ENCODE results near the gene BRINP2.

The BRINP2 gene

GRCh38 chr1:177235350-177235749 lies 64.6 kb downstream of the BRINP2 start:
- H3F3A ChIP-seq (ENCODE audit: insufficient read depth, low read length), result no peaks in the 10 kb centered on the region
- no peak overlapping the region for H3K4me2 ChIP-seq (ENCODE audit: low read length)
- no peaks in the 10 kb centered on the region for H3K36me3 ChIP-seq (ENCODE audit: insufficient read depth, low read length)
- no peak overlapping the region for H3K9ac ChIP-seq (ENCODE audit: low read length)
- no peaks in the 10 kb centered on the region for H3K79me2 ChIP-seq (ENCODE audit: insufficient read depth, low read length)
- no peaks in the 10 kb centered on the region for H3K9me2 ChIP-seq (ENCODE audit: low read depth, low read length)
- TF ChIP-seq EZH2 (IDR thresholded peaks at IDR 0.05; ENCODE audit: borderline replicate concordance, low read length) (no peak), CTCF (IDR thresholded peaks at IDR 0.05; ENCODE audit: low read length) (no peak)
- no peaks in the 10 kb centered on the region for H3K4me1 ChIP-seq (ENCODE audit: insufficient read depth, low read length, severe bottlenecking)
- H2AFZ ChIP-seq (ENCODE audit: low read length), result no peak overlapping the region
- no peaks in the 10 kb centered on the region for H4K20me1 ChIP-seq (ENCODE audit: insufficient read depth, low read length)
- no peaks in the 10 kb centered on the region for H3K27me3 ChIP-seq (ENCODE audit: insufficient read depth, low read length)
- H3K27ac ChIP-seq (ENCODE audit: low read depth, low read length, poor library complexity, severe bottlenecking), result no peak overlapping the region
- no peak overlapping the region for H3K4me3 ChIP-seq (ENCODE audit: low read depth, low read length, poor library complexity, severe bottlenecking)
- no peaks in the 10 kb centered on the region for H3K9me3 ChIP-seq (ENCODE audit: low read length)

- Histone ChIP-seq H3K36me3 (ENCODE audit: insufficient read depth, low read length) (no peaks in the 10 kb centered on the region), H3K79me2 (ENCODE audit: insufficient read depth, low read length) (no peaks in the 10 kb centered on the region), H4K20me1 (ENCODE audit: insufficient read depth, low read length) (no peaks in the 10 kb centered on the region), H3K9me2 (ENCODE audit: low read depth, low read length) (no peaks in the 10 kb centered on the region), H3K9ac (ENCODE audit: low read length) (no peak overlapping the region), H3K27ac (ENCODE audit: low read depth, low read length, poor library complexity, severe bottlenecking) (no peak overlapping the region), H3K9me3 (ENCODE audit: low read length) (no peaks in the 10 kb centered on the region), H3K4me3 (ENCODE audit: low read depth, low read length, poor library complexity, severe bottlenecking) (no peak overlapping the region), H3K4me2 (ENCODE audit: low read length) (no peak overlapping the region), H3F3A (ENCODE audit: insufficient read depth, low read length) (no peaks in the 10 kb centered on the region), H3K4me1 (ENCODE audit: insufficient read depth, low read length, severe bottlenecking) (no peaks in the 10 kb centered on the region), H2AFZ (ENCODE audit: low read length) (no peak overlapping the region), H3K27me3 (ENCODE audit: insufficient read depth, low read length) (no peaks in the 10 kb centered on the region)
- no peak for TF ChIP-seq EZH2 (IDR thresholded peaks at IDR 0.05; ENCODE audit: borderline replicate concordance, low read length)
- no peak for TF ChIP-seq CTCF (IDR thresholded peaks at IDR 0.05; ENCODE audit: low read length)
Measured at GRCh38 chr1:177236962-177237361, 66.2 kb downstream of the BRINP2 start.

GRCh38 chr1:177238967-177239366 lies 68.2 kb downstream of the BRINP2 start:
- no peaks in the 10 kb centered on the region for H3K79me2 ChIP-seq (ENCODE audit: insufficient read depth, low read length)
- H4K20me1 ChIP-seq (ENCODE audit: insufficient read depth, low read length), result no peaks in the 10 kb centered on the region
- H3F3A ChIP-seq (ENCODE audit: insufficient read depth, low read length), result no peaks in the 10 kb centered on the region
- H3K4me1 ChIP-seq (ENCODE audit: insufficient read depth, low read length, severe bottlenecking), result no peaks in the 10 kb centered on the region
- H3K27me3 ChIP-seq (ENCODE audit: insufficient read depth, low read length), result no peaks in the 10 kb centered on the region
- no peak overlapping the region for H3K9ac ChIP-seq (ENCODE audit: low read length)
- no peaks in the 10 kb centered on the region for H3K36me3 ChIP-seq (ENCODE audit: insufficient read depth, low read length)
- H3K9me2 ChIP-seq (ENCODE audit: low read depth, low read length), result no peaks in the 10 kb centered on the region
- no peak overlapping the region for H3K27ac ChIP-seq (ENCODE audit: low read depth, low read length, poor library complexity, severe bottlenecking)
- TF ChIP-seq EZH2 (IDR thresholded peaks at IDR 0.05; ENCODE audit: borderline replicate concordance, low read length), result no peak
- no peak for TF ChIP-seq CTCF (IDR thresholded peaks at IDR 0.05; ENCODE audit: low read length)
- no peak overlapping the region for H2AFZ ChIP-seq (ENCODE audit: low read length)
- H3K4me2 ChIP-seq (ENCODE audit: low read length), result no peak overlapping the region
- no peaks in the 10 kb centered on the region for H3K9me3 ChIP-seq (ENCODE audit: low read length)
- no peak overlapping the region for H3K4me3 ChIP-seq (ENCODE audit: low read depth, low read length, poor library complexity, severe bottlenecking)
